H9 (cell line): Measurements from ENCODE around the gene DENND5B. TPM values are rescaled to one million over a fixed set of nuclear protein-coding genes. Genes with fewer than 3 reads are reported as not detected.

ENCODE experiments used
- DNase-seq: peaks from one replicate; pipeline ENCODE4 v3.0.0-alpha.2; 2017
- H2AFZ ChIP-seq: one replicate; pipeline ENCODE4 v1.6.1; 2013; ENCODE audit warnings: mild to moderate bottlenecking, low read length, control low read depth, moderate library complexity
- H2AK5ac ChIP-seq: 2 replicates; pipeline ENCODE4 v1.6.1; 2013; ENCODE audit warnings: low read length, control low read depth, mixed read lengths; ENCODE audit not compliant: insufficient read length
- H2BK120ac ChIP-seq: one replicate; pipeline ENCODE4 v1.6.1; 2013; ENCODE audit warnings: low read depth, mild to moderate bottlenecking, low read length, control low read depth, inconsistent platforms; ENCODE audit not compliant: poor library complexity, severe bottlenecking
- H2BK12ac ChIP-seq: 2 replicates; pipeline ENCODE4 v1.6.1; 2013; ENCODE audit warnings: low read length, control low read depth, mixed read lengths, low read depth; ENCODE audit not compliant: insufficient read length
- H2BK15ac ChIP-seq: 2 replicates; pipeline ENCODE4 v1.6.1; 2013; ENCODE audit warnings: low read depth, low read length, control low read depth
- H2BK20ac ChIP-seq: one replicate; pipeline ENCODE4 v1.6.1; 2013; ENCODE audit warnings: low read depth, mild to moderate bottlenecking, low read length, control low read depth, inconsistent platforms; ENCODE audit not compliant: poor library complexity, severe bottlenecking
- H2BK5ac ChIP-seq: 2 replicates; pipeline ENCODE4 v1.6.1; 2013; ENCODE audit warnings: low read length, control low read depth, mixed read lengths; ENCODE audit not compliant: insufficient read length
- H3K14ac ChIP-seq: 2 replicates; pipeline ENCODE4 v1.6.1; 2013; ENCODE audit warnings: low read length, control low read depth; ENCODE audit not compliant: insufficient read depth
- H3K18ac ChIP-seq: 2 replicates; pipeline ENCODE4 v1.6.1; 2013; ENCODE audit warnings: low read depth, mild to moderate bottlenecking, mixed read lengths, low read length, control low read depth; ENCODE audit not compliant: insufficient read length
- H3K23ac ChIP-seq: 2 replicates; pipeline ENCODE4 v1.6.1; 2013; ENCODE audit warnings: low read length, control low read depth, mixed read lengths, low read depth; ENCODE audit not compliant: insufficient read length
- H3K23me2 ChIP-seq: 2 replicates; pipeline ENCODE4 v1.6.1; 2013; ENCODE audit warnings: low read depth, mild to moderate bottlenecking, mixed read lengths, low read length, control low read depth; ENCODE audit not compliant: insufficient read length, poor library complexity, severe bottlenecking
- H3K27ac ChIP-seq: 2 replicates; pipeline ENCODE4 v1.5.1; 2013; ENCODE audit warnings: low read length, control low read depth, mixed read lengths, low read depth; ENCODE audit not compliant: insufficient read length
- H3K27me3 ChIP-seq: 2 replicates; pipeline ENCODE4 v1.6.1; 2013; ENCODE audit warnings: low read length, control low read depth, inconsistent platforms; ENCODE audit not compliant: insufficient read depth
- H3K4ac ChIP-seq: 2 replicates; pipeline ENCODE4 v1.6.1; 2013; ENCODE audit warnings: low read depth, mild to moderate bottlenecking, control low read depth, inconsistent platforms, low read length, moderate library complexity
- H3K4me1 ChIP-seq: 2 replicates; pipeline ENCODE4 v1.6.1; 2013; ENCODE audit warnings: low read length, control low read depth, inconsistent platforms; ENCODE audit not compliant: insufficient read depth
- H3K4me2 ChIP-seq: 2 replicates; pipeline ENCODE4 v1.6.1; 2013; ENCODE audit warnings: low read length, control low read depth, mixed read lengths; ENCODE audit not compliant: insufficient read length, insufficient read depth
- H3K56ac ChIP-seq: 2 replicates; pipeline ENCODE4 v1.6.1; 2013; ENCODE audit warnings: low read depth, mild to moderate bottlenecking, mixed read lengths, low read length, control low read depth; ENCODE audit not compliant: insufficient read length
- H3K79me1 ChIP-seq: 2 replicates; pipeline ENCODE4 v1.6.1; 2013; ENCODE audit warnings: low read depth, mild to moderate bottlenecking, moderate library complexity, low read length, control low read depth, inconsistent platforms; ENCODE audit not compliant: insufficient read depth, poor library complexity, severe bottlenecking
- H3K79me2 ChIP-seq: 2 replicates; pipeline ENCODE4 v1.6.1; 2013; ENCODE audit warnings: low read length, control low read depth, inconsistent platforms; ENCODE audit not compliant: insufficient read depth
- H3K9ac ChIP-seq: 2 replicates; pipeline ENCODE4 v1.6.1; 2013; ENCODE audit warnings: low read length, control low read depth, mixed read lengths; ENCODE audit not compliant: insufficient read length; ENCODE audit errors: extremely low read depth
- H3K9me3 ChIP-seq: one replicate; pipeline ENCODE4 v1.6.1; 2013; ENCODE audit warnings: low read depth, low read length, inconsistent platforms; ENCODE audit not compliant: control insufficient read depth
- H3T11ph ChIP-seq: one replicate; pipeline ENCODE4 v1.6.1; 2013; ENCODE audit warnings: mild to moderate bottlenecking, low read length, control low read depth, inconsistent platforms
- H4K20me1 ChIP-seq: one replicate; pipeline ENCODE4 v1.6.1; 2013; ENCODE audit not compliant: control insufficient read depth, insufficient read length, insufficient read depth
- H4K5ac ChIP-seq: 2 replicates; pipeline ENCODE4 v1.6.1; 2013; ENCODE audit warnings: low read depth, mild to moderate bottlenecking, mixed read lengths, low read length, control low read depth; ENCODE audit not compliant: insufficient read length
- H4K8ac ChIP-seq: replicated peaks from 2 replicates; pipeline ENCODE4 v1.6.1; 2013; ENCODE audit warnings: low read length, control low read depth, mixed read lengths, low read depth; ENCODE audit not compliant: insufficient read length
- H4K91ac ChIP-seq: 2 replicates; pipeline ENCODE4 v1.6.1; 2013; ENCODE audit warnings: low read depth, mild to moderate bottlenecking, moderate library complexity, mixed read lengths, low read length, control low read depth; ENCODE audit not compliant: insufficient read length
- H3K27ac Mint-ChIP-seq, 3 experiments: 2 replicates in 2 of 3; 3 replicates in 1 of 3; pipeline ENCODE4 v1.8.0; 2020 to 2021; ENCODE audit warnings: mixed read lengths in 3 of 3, mild to moderate bottlenecking in 1 of 3, moderate library complexity in 1 of 3
- H3K27me3 Mint-ChIP-seq: 2 replicates; pipeline ENCODE4 v1.8.0; 2021; ENCODE audit warnings: low read depth, mild to moderate bottlenecking, moderate library complexity, mixed read lengths
- H3K36me3 Mint-ChIP-seq, 3 experiments: 2 replicates in 2 of 3; 3 replicates in 1 of 3; pipeline ENCODE4 v1.8.0; 2020 to 2021; ENCODE audit warnings: low read depth in 3 of 3, mixed read lengths in 3 of 3; ENCODE audit not compliant: insufficient read depth in 1 of 3
- H3K4me1 Mint-ChIP-seq, 2 experiments: 2 replicates each; pipeline ENCODE4 v1.8.0; 2020; ENCODE audit warnings: mixed read lengths in 2 of 2
- H3K4me3 Mint-ChIP-seq, 2 experiments: 2 replicates in 1 of 2; 3 replicates in 1 of 2; pipeline ENCODE4 v1.8.0; 2020 to 2021; ENCODE audit warnings: mild to moderate bottlenecking in 2 of 2, mixed read lengths in 2 of 2, moderate library complexity in 1 of 2
- H3K9me3 Mint-ChIP-seq, 2 experiments: 2 replicates in 1 of 2; 3 replicates in 1 of 2; pipeline ENCODE4 v1.8.0; 2020; ENCODE audit warnings: mild to moderate bottlenecking in 2 of 2, mixed read lengths in 2 of 2, moderate library complexity in 1 of 2
- CTCF ChIP-seq: fragments of 200-600 bp; sonication (generic); conservative IDR thresholded peaks from 3 replicates; pipeline ENCODE4 v1.8.0; 2021; ENCODE audit warnings: antibody characterized with exemption, mild to moderate bottlenecking
- WGBS: extraction: QIAGEN DNeasy Blood & Tissue Kit; methylation state at CpG from one replicate; pipeline ENCODE4 v1.1.7; 2013; ENCODE audit warnings: missing lambda C conversion rate, low lambda C conversion rate, mixed read lengths; ENCODE audit not compliant: insufficient read length; ENCODE audit errors: extremely low coverage; 5-methylcytosine and 5-hydroxymethylcytosine counted together
- total RNA-seq: library from RNA; stranded (reverse); gene quantifications from 2 replicates; pipeline ENCODE4 v1.2.1, GENCODE V29; 2021

DENND5B gene
- total RNA-seq, 1 experiment from 2014 or later: 13.4 TPM

DNA sequence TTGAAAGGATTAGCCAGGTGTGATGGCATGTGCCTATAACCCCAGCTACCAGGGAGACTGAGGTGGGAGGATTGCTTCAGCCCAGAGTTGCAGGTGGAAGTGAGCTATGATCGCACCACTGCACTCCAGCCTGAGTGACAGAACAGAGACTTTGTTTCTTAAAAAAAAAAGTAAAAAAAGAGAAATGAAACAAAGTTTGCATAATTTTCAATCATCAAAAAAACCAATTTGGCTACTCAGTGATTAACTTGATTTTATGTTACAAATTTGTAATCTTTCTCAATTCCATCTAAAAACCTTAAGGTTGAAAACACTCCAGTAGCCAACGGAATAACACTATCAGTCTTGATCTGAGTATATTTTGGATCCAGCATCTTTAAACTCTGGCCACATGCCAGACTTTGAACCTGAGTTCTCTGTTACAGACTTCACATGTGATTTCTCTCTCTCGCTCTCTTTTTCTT lies 12.6 kb upstream of the DENND5B start:
- Histone ChIP-seq H3K56ac (no peak overlapping the region), H3K9ac (no peak overlapping the region), H3K4ac (no peak overlapping the region), H3K27me3 (no peaks in the 10 kb centered on the region), H2BK20ac (no peak overlapping the region), H4K5ac (no peak overlapping the region), H2AK5ac (no peak overlapping the region), H3K4me1 (no peaks in the 10 kb centered on the region), H3K18ac (no peak overlapping the region), H3K79me1 (no peaks in the 10 kb centered on the region), H2AFZ (no peak overlapping the region), H4K8ac (no peak overlapping the region), H3K4me2 (no peak overlapping the region), H3T11ph (no peak overlapping the region), H4K20me1 (no peaks in the 10 kb centered on the region), H3K23ac (no peak overlapping the region), H2BK15ac (no peak overlapping the region), H3K23me2 (no peaks in the 10 kb centered on the region), H4K91ac (no peak overlapping the region), H2BK12ac (no peak overlapping the region), H2BK5ac (no peak overlapping the region), H3K79me2 (no peaks in the 10 kb centered on the region), H3K27ac (no peak overlapping the region), H3K14ac (no peak overlapping the region), H3K9me3 (no peaks in the 10 kb centered on the region), H2BK120ac (no peak overlapping the region)
- H3K27ac Mint-ChIP-seq: no peak overlapping the region
- WGBS: no CpG with 5 or more reads among the region's 3 CpGs
- TF ChIP-seq CTCF: no peak
- no peak overlapping the region for H3K4me3 Mint-ChIP-seq
- H3K36me3 Mint-ChIP-seq: peaks cover 4 to 11% (median 5%) of the 10 kb centered on the region in 3 experiments; a peak in 5 of 7 replicates
- DNase-seq: no peak
- H3K9me3 Mint-ChIP-seq: peaks cover 11 to 14% of the 10 kb centered on the region in 2 experiments
- H3K27me3 Mint-ChIP-seq: no peaks in the 10 kb centered on the region
- H3K4me1 Mint-ChIP-seq: peaks cover 0 to 3% of the 10 kb centered on the region in 2 experiments; a peak in 1 of 4 replicates
